Measurements from ENCODE around the gene NAPA.

DNA sequence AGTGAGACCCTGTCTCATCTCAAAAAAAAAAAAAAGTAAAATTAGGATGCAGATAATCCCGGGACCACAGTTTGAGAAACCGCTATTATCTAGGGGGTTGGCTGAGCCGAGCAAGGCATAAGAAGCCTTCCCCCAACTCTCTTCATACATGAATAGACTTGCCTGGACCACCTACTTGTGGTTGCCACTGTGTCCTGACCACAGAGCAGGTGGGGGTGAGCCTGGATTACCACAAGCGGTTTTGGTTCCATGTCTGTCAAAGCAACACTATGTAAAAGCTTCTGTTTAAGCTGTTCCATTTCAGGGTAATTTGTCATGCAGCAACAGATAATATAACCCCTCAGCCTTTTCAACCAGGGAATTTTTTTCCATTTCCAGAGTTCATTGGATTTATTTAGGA is 3.3 kb upstream of the NAPA start:
- TF ChIP-seq, protein P1, sequence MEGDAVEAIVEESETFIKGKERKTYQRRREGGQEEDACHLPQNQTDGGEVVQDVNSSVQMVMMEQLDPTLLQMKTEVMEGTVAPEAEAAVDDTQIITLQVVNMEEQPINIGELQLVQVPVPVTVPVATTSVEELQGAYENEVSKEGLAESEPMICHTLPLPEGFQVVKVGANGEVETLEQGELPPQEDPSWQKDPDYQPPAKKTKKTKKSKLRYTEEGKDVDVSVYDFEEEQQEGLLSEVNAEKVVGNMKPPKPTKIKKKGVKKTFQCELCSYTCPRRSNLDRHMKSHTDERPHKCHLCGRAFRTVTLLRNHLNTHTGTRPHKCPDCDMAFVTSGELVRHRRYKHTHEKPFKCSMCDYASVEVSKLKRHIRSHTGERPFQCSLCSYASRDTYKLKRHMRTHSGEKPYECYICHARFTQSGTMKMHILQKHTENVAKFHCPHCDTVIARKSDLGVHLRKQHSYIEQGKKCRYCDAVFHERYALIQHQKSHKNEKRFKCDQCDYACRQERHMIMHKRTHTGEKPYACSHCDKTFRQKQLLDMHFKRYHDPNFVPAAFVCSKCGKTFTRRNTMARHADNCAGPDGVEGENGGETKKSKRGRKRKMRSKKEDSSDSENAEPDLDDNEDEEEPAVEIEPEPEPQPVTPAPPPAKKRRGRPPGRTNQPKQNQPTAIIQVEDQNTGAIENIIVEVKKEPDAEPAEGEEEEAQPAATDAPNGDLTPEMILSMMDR (conservative IDR thresholded peaks at IDR 0.05; ENCODE audit: low read length): no peak
- no peak for TF ChIP-seq EZH2phosphoT487 (IDR thresholded peaks at IDR 0.05; ENCODE audit: borderline replicate concordance)

Measured in Loucy (cell line).